ENCODE results near the gene CXCL8. TPM values are rescaled to one million over a fixed set of nuclear protein-coding genes. Genes with fewer than 3 reads are reported as not detected.

Gene CXCL8
- polyA plus RNA-seq, 1 donor, result 0.78 TPM

- WGBS (ENCODE audit: insufficient coverage, low lambda C conversion rate), result 100% methylated on average over 2 of the region's 2 CpGs
- Histone ChIP-seq H3K4me3 (ENCODE audit: low read length) (no peak overlapping the region), H3K4me1 (ENCODE audit: control insufficient read depth, insufficient read depth, low read length) (no peaks in the 10 kb centered on the region), H3K36me3 (ENCODE audit: control insufficient read depth, insufficient read depth, low read length) (no peaks in the 10 kb centered on the region), H3K27me3 (ENCODE audit: control insufficient read depth, insufficient read depth, low read length) (no peaks in the 10 kb centered on the region), H3K27ac (ENCODE audit: low read length) (no peak overlapping the region), H3K9me3 (ENCODE audit: control insufficient read depth, low read depth, low read length) (no peaks in the 10 kb centered on the region)
- no peak for DNase-seq
Measured at GRCh38 chr4:73714647-73715046, 25.7 kb upstream of the CXCL8 start.

- DNase-seq, result no peak
- Histone ChIP-seq H3K4me3 (ENCODE audit: low read length) (no peak overlapping the region), H3K27ac (ENCODE audit: low read length) (no peak overlapping the region), H3K27me3 (ENCODE audit: control insufficient read depth, insufficient read depth, low read length) (no peaks in the 10 kb centered on the region), H3K4me1 (ENCODE audit: control insufficient read depth, insufficient read depth, low read length) (no peaks in the 10 kb centered on the region), H3K9me3 (ENCODE audit: control insufficient read depth, low read depth, low read length) (no peaks in the 10 kb centered on the region), H3K36me3 (ENCODE audit: control insufficient read depth, insufficient read depth, low read length) (no peaks in the 10 kb centered on the region)
- 78% methylated on average over 1 of the region's 2 CpGs for WGBS (ENCODE audit: insufficient coverage, low lambda C conversion rate)
Measured at GRCh38 chr4:73715659-73716058, 24.7 kb upstream of the CXCL8 start.

- no peaks in the 10 kb centered on the region for H3K4me1 ChIP-seq (ENCODE audit: control insufficient read depth, insufficient read depth, low read length)
- H3K36me3 ChIP-seq (ENCODE audit: control insufficient read depth, insufficient read depth, low read length), result no peaks in the 10 kb centered on the region
- H3K9me3 ChIP-seq (ENCODE audit: control insufficient read depth, low read depth, low read length), result no peaks in the 10 kb centered on the region
- 100% methylated on average over 1 of the region's 1 CpG for WGBS (ENCODE audit: insufficient coverage, low lambda C conversion rate)
- DNase-seq, result no peak
- no peak overlapping the region for H3K27ac ChIP-seq (ENCODE audit: low read length)
- no peaks in the 10 kb centered on the region for H3K27me3 ChIP-seq (ENCODE audit: control insufficient read depth, insufficient read depth, low read length)
- no peak overlapping the region for H3K4me3 ChIP-seq (ENCODE audit: low read length)
Measured at GRCh38 chr4:73718375-73719373, 21.7 kb upstream of the CXCL8 start.

- Histone ChIP-seq H3K4me3 (ENCODE audit: low read length) (no peak overlapping the region), H3K4me1 (ENCODE audit: control insufficient read depth, insufficient read depth, low read length) (no peaks in the 10 kb centered on the region), H3K27me3 (ENCODE audit: control insufficient read depth, insufficient read depth, low read length) (no peaks in the 10 kb centered on the region), H3K27ac (ENCODE audit: low read length) (no peak overlapping the region), H3K9me3 (ENCODE audit: control insufficient read depth, low read depth, low read length) (no peaks in the 10 kb centered on the region), H3K36me3 (ENCODE audit: control insufficient read depth, insufficient read depth, low read length) (no peaks in the 10 kb centered on the region)
- no peak for DNase-seq
- no CpG with 5 or more reads among the region's 1 CpG for WGBS (ENCODE audit: insufficient coverage, low lambda C conversion rate)
Measured at GRCh38 chr4:73721435-73721834, 18.9 kb upstream of the CXCL8 start.

- Histone ChIP-seq H3K9me3 (ENCODE audit: control insufficient read depth, low read depth, low read length) (no peaks in the 10 kb centered on the region), H3K4me3 (ENCODE audit: low read length) (no peak overlapping the region), H3K27me3 (ENCODE audit: control insufficient read depth, insufficient read depth, low read length) (no peaks in the 10 kb centered on the region), H3K4me1 (ENCODE audit: control insufficient read depth, insufficient read depth, low read length) (no peaks in the 10 kb centered on the region), H3K36me3 (ENCODE audit: control insufficient read depth, insufficient read depth, low read length) (no peaks in the 10 kb centered on the region), H3K27ac (ENCODE audit: low read length) (no peak overlapping the region)
- no peak for DNase-seq
- WGBS (ENCODE audit: insufficient coverage, low lambda C conversion rate), result no CpG with 5 or more reads among the region's 1 CpG
Measured at GRCh38 chr4:73721909-73722308, 18.5 kb upstream of the CXCL8 start.

GRCh38 chr4:73723023-73723422, 17.3 kb upstream of the CXCL8 start:
- no peak for DNase-seq
- H3K4me3 ChIP-seq (ENCODE audit: low read length), result no peak overlapping the region
- no CpG with 5 or more reads among the region's 4 CpGs for WGBS (ENCODE audit: insufficient coverage, low lambda C conversion rate)
- no peaks in the 10 kb centered on the region for H3K4me1 ChIP-seq (ENCODE audit: control insufficient read depth, insufficient read depth, low read length)
- H3K9me3 ChIP-seq (ENCODE audit: control insufficient read depth, low read depth, low read length), result no peaks in the 10 kb centered on the region
- H3K27me3 ChIP-seq (ENCODE audit: control insufficient read depth, insufficient read depth, low read length), result no peaks in the 10 kb centered on the region
- no peaks in the 10 kb centered on the region for H3K36me3 ChIP-seq (ENCODE audit: control insufficient read depth, insufficient read depth, low read length)
- H3K27ac ChIP-seq (ENCODE audit: low read length), result no peak overlapping the region

- WGBS (ENCODE audit: insufficient coverage, low lambda C conversion rate), result no CpG with 5 or more reads among the region's 6 CpGs
- no peaks in the 10 kb centered on the region for H3K9me3 ChIP-seq (ENCODE audit: control insufficient read depth, low read depth, low read length)
- H3K4me3 ChIP-seq (ENCODE audit: low read length), result no peak overlapping the region
- no peak for DNase-seq
- H3K27ac ChIP-seq (ENCODE audit: low read length), result no peak overlapping the region
- H3K4me1 ChIP-seq (ENCODE audit: control insufficient read depth, insufficient read depth, low read length), result no peaks in the 10 kb centered on the region
- no peaks in the 10 kb centered on the region for H3K27me3 ChIP-seq (ENCODE audit: control insufficient read depth, insufficient read depth, low read length)
- no peaks in the 10 kb centered on the region for H3K36me3 ChIP-seq (ENCODE audit: control insufficient read depth, insufficient read depth, low read length)
Measured at GRCh38 chr4:73723928-73724327, 16.4 kb upstream of the CXCL8 start.

GRCh38 chr4:73725510-73725909, 14.9 kb upstream of the CXCL8 start:
- no peaks in the 10 kb centered on the region for H3K36me3 ChIP-seq (ENCODE audit: control insufficient read depth, insufficient read depth, low read length)
- H3K27ac ChIP-seq (ENCODE audit: low read length), result no peak overlapping the region
- no peak overlapping the region for H3K4me3 ChIP-seq (ENCODE audit: low read length)
- WGBS (ENCODE audit: insufficient coverage, low lambda C conversion rate), result 92% methylated on average over 4 of the region's 4 CpGs
- no peaks in the 10 kb centered on the region for H3K27me3 ChIP-seq (ENCODE audit: control insufficient read depth, insufficient read depth, low read length)
- no peaks in the 10 kb centered on the region for H3K9me3 ChIP-seq (ENCODE audit: control insufficient read depth, low read depth, low read length)
- DNase-seq, result no peak
- H3K4me1 ChIP-seq (ENCODE audit: control insufficient read depth, insufficient read depth, low read length), result no peaks in the 10 kb centered on the region

GRCh38 chr4:73725985-73726384, 14.4 kb upstream of the CXCL8 start:
- no peaks in the 10 kb centered on the region for H3K36me3 ChIP-seq (ENCODE audit: control insufficient read depth, insufficient read depth, low read length)
- no peak overlapping the region for H3K4me3 ChIP-seq (ENCODE audit: low read length)
- no peaks in the 10 kb centered on the region for H3K4me1 ChIP-seq (ENCODE audit: control insufficient read depth, insufficient read depth, low read length)
- DNase-seq, result no peak
- H3K27ac ChIP-seq (ENCODE audit: low read length), result no peak overlapping the region
- H3K9me3 ChIP-seq (ENCODE audit: control insufficient read depth, low read depth, low read length), result no peaks in the 10 kb centered on the region
- no peaks in the 10 kb centered on the region for H3K27me3 ChIP-seq (ENCODE audit: control insufficient read depth, insufficient read depth, low read length)
- WGBS (ENCODE audit: insufficient coverage, low lambda C conversion rate), result no CpG with 5 or more reads among the region's 1 CpG

GRCh38 chr4:73727685-73728084, 12.7 kb upstream of the CXCL8 start:
- no peak overlapping the region for H3K27ac ChIP-seq (ENCODE audit: low read length)
- no peak for DNase-seq
- no peaks in the 10 kb centered on the region for H3K9me3 ChIP-seq (ENCODE audit: control insufficient read depth, low read depth, low read length)
- no peak overlapping the region for H3K4me3 ChIP-seq (ENCODE audit: low read length)
- H3K27me3 ChIP-seq (ENCODE audit: control insufficient read depth, insufficient read depth, low read length), result no peaks in the 10 kb centered on the region
- WGBS (ENCODE audit: insufficient coverage, low lambda C conversion rate), result 80% methylated on average over 1 of the region's 8 CpGs
- H3K36me3 ChIP-seq (ENCODE audit: control insufficient read depth, insufficient read depth, low read length), result no peaks in the 10 kb centered on the region
- no peaks in the 10 kb centered on the region for H3K4me1 ChIP-seq (ENCODE audit: control insufficient read depth, insufficient read depth, low read length)
